Colonic mucosa (tissue), 4 donors: ENCODE data around the gene MRI1. TPM values are rescaled to one million over a fixed set of nuclear protein-coding genes. Genes with fewer than 3 reads are reported as not detected.
A peak's percentile ranks its signal among the peaks of the same experiment; 100 is the strongest.

Source experiments
- DNase-seq: peaks from one replicate; pipeline ENCODE4 v3.0.0-alpha.2; 2020
- H3K27ac ChIP-seq: fragments of 200-600 bp; one replicate; pipeline ENCODE4 v1.8.0; 2021
- H3K27me3 ChIP-seq: fragments of 200-600 bp; one replicate; pipeline ENCODE4 v1.8.0; 2021
- H3K36me3 ChIP-seq: fragments of 200-600 bp; one replicate; pipeline ENCODE4 v1.8.0; 2021
- H3K4me1 ChIP-seq: fragments of 200-600 bp; one replicate; pipeline ENCODE4 v1.8.0; 2021; ENCODE audit warnings: mild to moderate bottlenecking
- H3K4me3 ChIP-seq: fragments of 200-600 bp; one replicate; pipeline ENCODE4 v1.8.0; 2021
- H3K9ac ChIP-seq, 2 donors: one replicate each; pipeline ENCODE4 v1.7.0; 2013; ENCODE audit warnings: control low read depth in 2 of 2, low read depth in 2 of 2, low read length in 2 of 2
- H3K9me3 ChIP-seq: fragments of 200-600 bp; one replicate; pipeline ENCODE4 v1.8.0; 2021
- CTCF ChIP-seq: fragments of 200-600 bp; IDR thresholded peaks from one replicate; pipeline ENCODE4 v1.8.0; 2022; ENCODE audit warnings: antibody characterized with exemption, mild to moderate bottlenecking
- intact Hi-C: fragments of 100-400 bp; cut with DNase I; formaldehyde crosslinking; loops from one replicate; pipeline ENCODE4 v1.14.1; 2022
- total RNA-seq, 2 donors: library from RNA; stranded (reverse); fragmentation: NEBNext Ultra II Directional in 1 of 2; extraction: Animal tissue kit (Norgen Biotek cat#: 25700) in 1 of 2; gene quantifications; one replicate each; pipeline ENCODE4 v1.2.1, GENCODE V29; 2021
- donor health status: healthy.
- donor health status: DM: no; HTN: no; CAD: no.
- donor health status: DM: no; HTN: no; CAD: no.

The MRI1 gene
- total RNA-seq: 10 to 100 TPM; 19.5 to 26.7 TPM

DNA sequence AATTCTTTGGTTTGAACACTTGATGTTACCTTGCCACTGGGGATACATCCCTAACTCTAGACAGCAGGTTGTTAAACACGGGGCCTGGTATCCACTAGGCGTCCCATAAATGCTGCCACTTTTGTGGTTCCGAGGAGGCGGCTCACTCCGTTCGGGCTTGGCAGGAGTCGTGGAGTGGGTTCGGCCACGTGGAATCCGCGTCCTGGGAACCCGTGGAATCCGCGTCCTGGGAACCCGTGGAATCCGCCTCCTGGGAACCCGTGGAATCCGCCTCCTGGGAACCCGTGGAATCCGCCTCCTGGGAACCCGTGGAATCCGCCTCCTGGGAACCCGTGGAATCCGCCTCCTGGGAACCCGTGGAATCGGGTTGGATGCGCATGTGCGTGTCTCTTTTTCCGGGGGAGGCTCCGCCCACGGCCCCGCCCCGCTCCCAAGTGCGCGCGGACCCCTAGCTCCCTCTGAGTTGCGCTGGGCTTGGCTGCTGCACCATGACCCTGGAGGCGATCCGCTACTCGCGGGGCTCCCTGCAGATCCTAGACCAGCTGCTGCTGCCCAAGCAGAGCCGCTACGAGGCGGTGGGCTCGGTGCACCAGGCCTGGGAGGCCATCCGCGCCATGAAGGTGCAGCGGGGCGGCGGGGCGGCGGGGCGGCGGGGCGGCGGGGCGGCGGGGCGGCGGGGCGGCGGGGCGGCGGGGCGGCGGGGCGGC lies at the start of gene MRI1:
MRI1 (plus strand) TSS at position 422 of the 707 bp plus-strand sequence; CDS start at position 489, 67 bp downstream.
- Histone ChIP-seq H3K27me3 (no peaks in the 10 kb centered on the region), H3K4me3 (peak within 1 kb of the TSS; percentile 77), H3K36me3 (peaks cover 4% of the 10 kb centered on the region), H3K9me3 (no peaks in the 10 kb centered on the region), H3K4me1 (no peaks in the 10 kb centered on the region), H3K27ac (no peak within 1 kb of the TSS), H3K9ac (peak within 1 kb of the TSS; percentile 80 to 86)
- peak; percentile 83 for DNase-seq
- intact Hi-C loops: no loop called here
- no peak for TF ChIP-seq CTCF

GRCh38 chr19:13717194-13717643 lies 47.1 kb upstream of the MRI1 start:
- H3K4me3 ChIP-seq: no peak overlapping the region
- no peak overlapping the region for H3K27ac ChIP-seq
- no peaks in the 10 kb centered on the region for H3K9me3 ChIP-seq
- H3K9ac ChIP-seq: no peak overlapping the region
- no peak for DNase-seq
- no peak for TF ChIP-seq CTCF
- no peaks in the 10 kb centered on the region for H3K4me1 ChIP-seq
- no peaks in the 10 kb centered on the region for H3K27me3 ChIP-seq
- H3K36me3 ChIP-seq: no peaks in the 10 kb centered on the region
- intact Hi-C loops: no loop called here

DNA sequence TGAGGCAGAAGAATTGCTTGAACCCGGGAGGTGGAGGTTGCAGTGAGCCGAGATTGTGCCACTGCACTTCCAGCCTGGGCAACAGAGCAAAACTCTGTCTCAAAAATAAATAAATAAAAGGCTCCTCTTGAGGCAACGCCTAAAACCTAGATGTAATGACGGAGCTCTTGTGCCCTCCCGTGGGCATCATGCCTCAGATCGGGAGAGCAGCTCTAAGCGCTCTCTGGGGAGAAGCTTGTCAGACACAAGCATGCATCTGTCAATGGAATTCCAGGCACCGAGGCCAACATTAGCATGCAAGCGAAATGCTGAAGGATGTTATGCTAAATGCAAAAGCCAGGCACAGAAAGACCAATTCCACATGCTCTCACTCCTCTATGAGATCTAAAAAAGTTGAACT lies 45.6 kb upstream of the MRI1 start:
- DNase-seq: peak; percentile 31
- Histone ChIP-seq H3K27ac (no peak overlapping the region), H3K27me3 (no peaks in the 10 kb centered on the region), H3K36me3 (no peaks in the 10 kb centered on the region), H3K4me1 (no peaks in the 10 kb centered on the region), H3K4me3 (no peak overlapping the region), H3K9ac (no peak overlapping the region), H3K9me3 (no peaks in the 10 kb centered on the region)
- intact Hi-C loops: no loop called here
- TF ChIP-seq CTCF: no peak

- H3K4me1 ChIP-seq: no peaks in the 10 kb centered on the region
- no peak for DNase-seq
- H3K27me3 ChIP-seq: no peaks in the 10 kb centered on the region
- H3K4me3 ChIP-seq: no peak overlapping the region
- H3K9me3 ChIP-seq: no peaks in the 10 kb centered on the region
- no peak for TF ChIP-seq CTCF
- H3K27ac ChIP-seq: no peak overlapping the region
- intact Hi-C loops: no loop called here
- no peak overlapping the region for H3K9ac ChIP-seq
- H3K36me3 ChIP-seq: no peaks in the 10 kb centered on the region
Measured at GRCh38 chr19:13722146-13722545, 42.2 kb upstream of the MRI1 start.

DNA sequence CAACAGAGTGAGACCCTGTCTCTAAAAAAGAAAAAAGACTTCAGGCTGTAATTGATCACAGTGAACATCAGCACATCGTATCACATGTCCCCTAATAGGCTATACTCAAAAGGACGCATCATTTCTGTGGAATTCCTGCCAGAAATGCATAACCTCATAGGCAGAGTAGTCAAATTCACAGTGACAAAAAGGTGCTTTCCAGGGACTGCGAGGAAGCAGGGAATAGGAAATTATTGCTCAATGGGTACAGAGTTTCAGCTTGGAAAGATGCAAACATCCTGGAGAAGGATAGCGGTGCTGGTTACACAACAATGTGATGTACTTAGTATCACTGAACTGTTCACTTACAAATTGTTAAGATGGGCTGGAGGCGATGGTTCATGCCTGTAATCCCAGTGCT lies 41.1 kb upstream of the MRI1 start:
- Histone ChIP-seq H3K27me3 (no peaks in the 10 kb centered on the region), H3K4me1 (no peaks in the 10 kb centered on the region), H3K4me3 (no peak overlapping the region), H3K9me3 (no peaks in the 10 kb centered on the region), H3K36me3 (no peaks in the 10 kb centered on the region), H3K27ac (no peak overlapping the region), H3K9ac (no peak overlapping the region)
- no peak for DNase-seq
- intact Hi-C loops: no loop called here
- no peak for TF ChIP-seq CTCF
